ENCODE data around the gene AUTS2. TPM values are rescaled to one million over a fixed set of nuclear protein-coding genes. Genes with fewer than 3 reads are reported as not detected.

The AUTS2 gene
- total and polyA plus RNA-seq, 10 of the 15 experiments (the other 5 are each of a cell fraction or from before 2014, with no cell fraction given): 6.4 to 55.6 (median 21.6) TPM

DNA sequence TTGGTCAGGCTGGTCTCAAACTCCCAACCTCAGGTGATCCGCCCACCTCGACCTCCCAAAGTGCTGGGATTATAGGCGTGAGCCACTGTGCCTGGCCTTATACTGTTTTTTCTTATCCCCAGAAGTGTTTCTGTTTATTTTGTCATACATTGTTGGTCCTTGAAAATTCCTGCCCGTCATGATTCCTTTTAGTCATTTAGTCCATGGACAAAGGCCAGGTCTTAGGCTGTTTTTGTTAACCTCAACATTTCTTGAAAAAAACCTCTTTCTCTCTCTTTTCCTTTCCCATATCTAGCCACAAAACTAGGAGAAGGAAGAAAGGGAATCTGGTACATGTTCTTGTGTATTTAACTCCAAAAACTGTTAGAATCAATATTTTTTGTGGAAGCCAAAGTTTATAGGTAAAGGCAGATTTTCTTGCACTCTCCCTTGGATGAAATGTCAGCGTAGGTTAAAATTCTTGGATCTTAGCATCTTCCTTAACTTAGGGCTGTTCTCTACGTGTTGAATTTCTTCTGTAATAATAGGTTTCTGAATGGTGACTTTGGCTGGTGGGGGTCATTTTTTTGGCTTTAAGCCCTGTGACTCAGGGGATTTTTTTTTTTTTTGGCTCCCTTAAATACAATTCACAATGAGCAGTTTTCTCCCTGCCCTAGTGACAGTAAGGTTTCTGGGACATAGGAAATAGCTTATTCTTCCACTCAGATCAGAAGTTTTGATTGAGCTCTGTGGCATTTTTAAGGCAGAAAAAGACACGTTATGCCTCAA lies 500.8 kb downstream of the AUTS2 start (continued):
- TF ChIP-seq, protein P1, sequence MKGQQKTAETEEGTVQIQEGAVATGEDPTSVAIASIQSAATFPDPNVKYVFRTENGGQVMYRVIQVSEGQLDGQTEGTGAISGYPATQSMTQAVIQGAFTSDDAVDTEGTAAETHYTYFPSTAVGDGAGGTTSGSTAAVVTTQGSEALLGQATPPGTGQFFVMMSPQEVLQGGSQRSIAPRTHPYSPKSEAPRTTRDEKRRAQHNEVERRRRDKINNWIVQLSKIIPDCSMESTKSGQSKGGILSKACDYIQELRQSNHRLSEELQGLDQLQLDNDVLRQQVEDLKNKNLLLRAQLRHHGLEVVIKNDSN (IDR thresholded peaks at IDR 0.05; ENCODE audit: borderline replicate concordance, extremely low read length, insufficient read depth, low read depth, low read length): no peak
- TF ChIP-seq TCF7 (IDR thresholded peaks at IDR 0.05; ENCODE audit: borderline replicate concordance) (no peak), ZBTB33 (IDR thresholded peaks at IDR 0.05) (no peak), IKZF2 (IDR thresholded peaks at IDR 0.05) (no peak), RAD21 (IDR thresholded peaks at IDR 0.05; ENCODE audit: insufficient read depth, low read depth, low read length) (no peak)

DNA sequence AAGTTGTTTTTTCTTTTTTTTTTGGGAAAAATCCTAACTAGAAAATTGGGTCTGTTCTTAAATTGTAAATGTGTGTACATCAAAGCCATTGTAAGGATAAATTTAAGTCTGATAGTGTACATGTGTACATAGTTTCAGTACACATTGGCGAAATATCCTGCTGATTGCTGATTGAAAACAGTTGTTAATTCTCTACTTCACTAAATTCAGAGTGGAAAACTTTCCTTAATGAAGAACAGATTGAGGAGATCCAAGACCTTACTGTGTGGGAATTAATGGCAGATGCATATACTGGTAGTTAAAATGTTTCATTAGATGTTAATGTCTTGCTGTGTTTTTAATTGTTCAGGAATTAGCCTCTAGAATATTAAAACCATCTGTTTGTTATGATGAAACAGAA lies 506.0 kb downstream of the AUTS2 start:
- Histone ChIP-seq H2AFZ (ENCODE audit: control insufficient read depth, low read depth, low read length) (no peak overlapping the region), H3K36me3 (ENCODE audit: control insufficient read depth in 2 of 2, insufficient read depth in 2 of 2, low read length in 1 of 2) (no peaks in the 10 kb centered on the region), H3K4me2 (ENCODE audit: control insufficient read depth, insufficient read depth) (no peak overlapping the region), H4K20me1 (ENCODE audit: control insufficient read depth, insufficient read depth) (no peaks in the 10 kb centered on the region), H3K27me3 (replicated peaks in 1 of 2; ENCODE audit: control insufficient read depth in 2 of 2, insufficient read depth in 2 of 2, low read length in 1 of 2) (no peaks in the 10 kb centered on the region), H3K9me3 (replicated peaks; ENCODE audit: control insufficient read depth, insufficient read depth, low read length) (no peaks in the 10 kb centered on the region), H3K4me3 (no peak overlapping the region), H3K79me2 (ENCODE audit: control insufficient read depth, insufficient read depth, low read length) (no peaks in the 10 kb centered on the region), H3K4me1 (ENCODE audit: control insufficient read depth, insufficient read depth, low read length) (no peaks in the 10 kb centered on the region), H3K9ac (ENCODE audit: control insufficient read depth, insufficient read depth, low read length) (no peak overlapping the region), H3K27ac (ENCODE audit: control insufficient read depth, insufficient read depth) (no peak overlapping the region)
- POLR2A ChIA-PET: no interaction called here
- FAIRE-seq (no peak), DNase-seq (ENCODE audit: low read depth, low spot score) (no peak), ATAC-seq (no peak)
- 81% methylated on average over 1 of the region's 1 CpG for WGBS (ENCODE audit: insufficient coverage, insufficient replicate concordance, low lambda C conversion rate, missing lambda C conversion rate)
- RAD21 ChIA-PET (ENCODE audit: unreplicated experiment): no interaction called here
- BruUV-seq (replicated peaks): no TSS peak
- SMC1A ChIA-PET (ENCODE audit: uncharacterized antibody, unreplicated experiment): interaction anchor here (0.9 to 1.4 kb wide), 2 partner anchors 9 to 15 kb away, joined by 3 to 5 read pairs; no protein-coding TSS in a partner anchor
- intact Hi-C loops (cut with micrococcal nuclease; ENCODE audit: unreplicated experiment): no loop called here
- CTCF ChIA-PET: interaction anchor here (1.2 to 1.3 kb wide), 2 partner anchors 9 to 12 kb away, joined by 3 read pairs; no protein-coding TSS in a partner anchor
- in situ Hi-C loops (cut with MboI): no loop called here
- TF ChIP-seq RUNX3 (IDR thresholded peaks at IDR 0.05; ENCODE audit: low read length) (no peak), NKRF (conservative IDR thresholded peaks at IDR 0.05) (no peak), MYC (IDR thresholded peaks at IDR 0.05; ENCODE audit: insufficient read depth, insufficient read length, insufficient replicate concordance, low read length, severe bottlenecking) (no peak), PAX8 (IDR thresholded peaks at IDR 0.05) (no peak), RAD51 (IDR thresholded peaks at IDR 0.05) (no peak), SIX5 (IDR thresholded peaks at IDR 0.05; ENCODE audit: low read depth, low read length, severe bottlenecking) (no peak), SP1 (IDR thresholded peaks at IDR 0.05; ENCODE audit: low read depth, low read length) (no peak), EGR1 (IDR thresholded peaks at IDR 0.05; ENCODE audit: borderline replicate concordance in 1 of 2, low read depth in 2 of 2, low read length in 2 of 2) (no peak), IKZF1 (conservative IDR thresholded peaks at IDR 0.05) (no peak), CBX3 (IDR thresholded peaks at IDR 0.05; ENCODE audit: borderline replicate concordance, low read depth) (no peak)
- TF ChIP-seq, protein P2, sequence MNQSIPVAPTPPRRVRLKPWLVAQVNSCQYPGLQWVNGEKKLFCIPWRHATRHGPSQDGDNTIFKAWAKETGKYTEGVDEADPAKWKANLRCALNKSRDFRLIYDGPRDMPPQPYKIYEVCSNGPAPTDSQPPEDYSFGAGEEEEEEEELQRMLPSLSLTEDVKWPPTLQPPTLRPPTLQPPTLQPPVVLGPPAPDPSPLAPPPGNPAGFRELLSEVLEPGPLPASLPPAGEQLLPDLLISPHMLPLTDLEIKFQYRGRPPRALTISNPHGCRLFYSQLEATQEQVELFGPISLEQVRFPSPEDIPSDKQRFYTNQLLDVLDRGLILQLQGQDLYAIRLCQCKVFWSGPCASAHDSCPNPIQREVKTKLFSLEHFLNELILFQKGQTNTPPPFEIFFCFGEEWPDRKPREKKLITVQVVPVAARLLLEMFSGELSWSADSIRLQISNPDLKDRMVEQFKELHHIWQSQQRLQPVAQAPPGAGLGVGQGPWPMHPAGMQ (IDR thresholded peaks at IDR 0.05; ENCODE audit: borderline replicate concordance): no peak

All from GM12878 (cell line).